ENCODE measurements around the gene MNS1. TPM values are rescaled to one million over a fixed set of nuclear protein-coding genes. Genes with fewer than 3 reads are reported as not detected.
A peak's percentile ranks its signal among the peaks of the same experiment; 100 is the strongest.

Gene MNS1
- total RNA-seq, 1 experiment from 2014 or later: 1.9 TPM

- H4K20me1 ChIP-seq (ENCODE audit: insufficient read depth): no peaks in the 10 kb centered on the region
- no peak overlapping the region for H3K4me2 ChIP-seq (ENCODE audit: low read length)
- no peak for TF ChIP-seq ZNF274 (IDR thresholded peaks at IDR 0.05; ENCODE audit: low read depth, low read length)
- TF ChIP-seq FOSL1 (IDR thresholded peaks at IDR 0.05; ENCODE audit: low read depth): no peak
- no peak for TF ChIP-seq MAX (IDR thresholded peaks at IDR 0.05)
- no peak for TF ChIP-seq ATF3 (IDR thresholded peaks at IDR 0.05)
- TF ChIP-seq ZFX (IDR thresholded peaks at IDR 0.05): no peak
- no peak for TF ChIP-seq POLR2AphosphoS5 (IDR thresholded peaks at IDR 0.05; ENCODE audit: low read depth, low read length)
- no peak for TF ChIP-seq CBX3 (IDR thresholded peaks at IDR 0.05; ENCODE audit: low read depth)
- no peak for TF ChIP-seq SIN3A (IDR thresholded peaks at IDR 0.05; ENCODE audit: low read depth)
- TF ChIP-seq CEBPB (IDR thresholded peaks at IDR 0.05; ENCODE audit: low read depth): no peak
- H3K36me3 ChIP-seq (ENCODE audit: control insufficient read depth in 1 of 2, insufficient read depth in 2 of 2, low read length in 2 of 2): no peaks in the 10 kb centered on the region
- H2AFZ ChIP-seq (ENCODE audit: low read depth, low read length, poor library complexity, severe bottlenecking): no peak overlapping the region
- H3K27ac ChIP-seq (ENCODE audit: low read depth, low read length): no peak overlapping the region
- H3K9me3 ChIP-seq (ENCODE audit: control insufficient read depth in 1 of 2, insufficient read depth in 1 of 2, low read depth in 1 of 2, low read length in 2 of 2): no peaks in the 10 kb centered on the region
- ChIA-PET RAD21 (ENCODE audit: low non-redundant PET in 1 of 2, low total read pairs in 2 of 2, uncharacterized antibody in 2 of 2, unreplicated experiment in 2 of 2) (no interaction called here), CTCF (no interaction called here), POLR2A (no interaction called here)
- DNase-seq (ENCODE audit: low read depth, low spot score): no peak
- no peaks in the 10 kb centered on the region for H3K27me3 ChIP-seq (ENCODE audit: insufficient read depth, low read length)
- H3K79me2 ChIP-seq (ENCODE audit: insufficient read depth, low read length): no peaks in the 10 kb centered on the region
- no peak overlapping the region for H3K9ac ChIP-seq (ENCODE audit: low read length)
- intact Hi-C loops (cut with micrococcal nuclease): no loop called here
- no TSS peak for BruUV-seq (replicated peaks)
- H3K9me2 ChIP-seq (ENCODE audit: insufficient read depth): no peaks in the 10 kb centered on the region
- no peaks in the 10 kb centered on the region for H3K4me1 ChIP-seq (ENCODE audit: control insufficient read depth in 1 of 2, insufficient read depth in 2 of 2, low read length in 2 of 2)
- H3K4me3 ChIP-seq (replicated peaks in 1 of 2; ENCODE audit: low read depth in 1 of 2, low read length in 2 of 2): no peak overlapping the region
- ATAC-seq: no peak
Observed at GRCh38 chr15:56432304-56432703, 32.6 kb downstream of the MNS1 start.

GRCh38 chr15:56428821-56429458 is 36.0 kb downstream of the MNS1 start:
- Histone ChIP-seq H3K4me1 (ENCODE audit: control insufficient read depth in 1 of 2, insufficient read depth in 2 of 2, low read length in 2 of 2) (no peaks in the 10 kb centered on the region), H3K9ac (ENCODE audit: low read length) (no peak overlapping the region), H4K20me1 (ENCODE audit: insufficient read depth) (no peaks in the 10 kb centered on the region), H2AFZ (ENCODE audit: low read depth, low read length, poor library complexity, severe bottlenecking) (no peak overlapping the region), H3K9me2 (ENCODE audit: insufficient read depth) (no peaks in the 10 kb centered on the region), H3K4me2 (ENCODE audit: low read length) (no peak overlapping the region), H3K27me3 (ENCODE audit: insufficient read depth, low read length) (no peaks in the 10 kb centered on the region), H3K79me2 (ENCODE audit: insufficient read depth, low read length) (no peaks in the 10 kb centered on the region), H3K4me3 (replicated peaks in 1 of 2; ENCODE audit: low read depth in 1 of 2, low read length in 2 of 2) (no peak overlapping the region), H3K27ac (ENCODE audit: low read depth, low read length) (no peak overlapping the region), H3K36me3 (ENCODE audit: control insufficient read depth in 1 of 2, insufficient read depth in 2 of 2, low read length in 2 of 2) (no peaks in the 10 kb centered on the region), H3K9me3 (ENCODE audit: control insufficient read depth in 1 of 2, insufficient read depth in 1 of 2, low read depth in 1 of 2, low read length in 2 of 2) (no peaks in the 10 kb centered on the region)
- POLR2A ChIA-PET: no interaction called here
- ATAC-seq (peak; percentile 44; the same call in 1 of the 2 replicates), DNase-seq (ENCODE audit: low read depth, low spot score) (peak; percentile 10)
- no TSS peak for BruUV-seq (replicated peaks)
- RAD21 ChIA-PET (ENCODE audit: low non-redundant PET in 1 of 2, low total read pairs in 2 of 2, uncharacterized antibody in 2 of 2, unreplicated experiment in 2 of 2): no interaction called here
- CTCF ChIA-PET: interaction anchor here (0.9 to 4.2 kb wide), 4 partner anchors 134 to 183 kb away, joined by 3 to 54 read pairs (median 4); no protein-coding TSS in a partner anchor
- intact Hi-C loops (cut with micrococcal nuclease): loop anchor here (1.0 to 5.0 kb wide), 2 partner anchors 180 to 782 kb away; no protein-coding TSS in a partner anchor
- no peak for TF ChIP-seq ATF3 (IDR thresholded peaks at IDR 0.05)
- TF ChIP-seq JUND (IDR thresholded peaks at IDR 0.05): no peak
- no peak for TF ChIP-seq EZH2phosphoT487 (IDR thresholded peaks at IDR 0.05; ENCODE audit: borderline replicate concordance)
- no peak for TF ChIP-seq SIN3A (IDR thresholded peaks at IDR 0.05; ENCODE audit: low read depth)
- TF ChIP-seq MAX (IDR thresholded peaks at IDR 0.05): no peak
- TF ChIP-seq POLR2AphosphoS5 (IDR thresholded peaks at IDR 0.05; ENCODE audit: low read depth, low read length): no peak
- peak; percentile 73 for TF ChIP-seq RAD21 (IDR thresholded peaks at IDR 0.05; ENCODE audit: low read depth)
- TF ChIP-seq CEBPB (IDR thresholded peaks at IDR 0.05; ENCODE audit: low read depth): no peak
- no peak for TF ChIP-seq REST (IDR thresholded peaks at IDR 0.05; ENCODE audit: low read depth)
- no peak for TF ChIP-seq CBX3 (IDR thresholded peaks at IDR 0.05; ENCODE audit: low read depth)

Data from HCT116 (cell line).